T-cell (primary cell): Measurements from ENCODE around the gene KPNB1. TPM values are rescaled to one million over a fixed set of nuclear protein-coding genes. Genes with fewer than 3 reads are reported as not detected.

Source experiments
- ATAC-seq, 4 experiments: fragments of 200-7000 bp in 3 of 4; fragments of 150-1000 bp in 1 of 4; cut with Tn5 transposase; replicated peaks in 1 of 4; 1 replicate in 3 of 4; 2 replicates in 1 of 4; pipeline ENCODE4 v1.10.0; 2021; ENCODE audit warnings: moderate library complexity in 3 of 4, mild to moderate bottlenecking in 2 of 4, moderate number of reproducible peaks in 1 of 4
- CTCF ChIA-PET, 2 donors: fragments of 300-600 bp; sonication (Branson Sonifier 250); formaldehyde crosslinking; loops; one replicate each; lab custom pipeline; 2022; ENCODE audit warnings: antibody characterized with exemption in 2 of 2; lab: Charles Lee
- POLR2A ChIA-PET, 2 donors: fragments of 300-600 bp; sonication (Branson Sonifier 250); formaldehyde crosslinking; loops; one replicate each; lab custom pipeline; 2022; ENCODE audit warnings: antibody characterized with exemption in 2 of 2; lab: Charles Lee
- DNase-seq, 35 experiments: peaks; one replicate each; pipeline versions ENCODE4 v3.0.0 to v3.0.0-alpha.2; 2013 to 2023
- H3K27ac ChIP-seq: one replicate; pipeline ENCODE4 v1.5.1; 2013; ENCODE audit warnings: low read length
- H3K27me3 ChIP-seq, 2 experiments: replicated peaks in 1 of 2; 1 replicate in 1 of 2; 2 replicates in 1 of 2; pipeline versions ENCODE4 v1.6.1 to v1.7.0; 2013; ENCODE audit warnings: low read length in 1 of 2, mixed read lengths in 1 of 2; ENCODE audit not compliant: control insufficient read depth in 2 of 2, insufficient read depth in 2 of 2; ENCODE audit errors: extremely low read depth in 1 of 2
- H3K36me3 ChIP-seq, 2 donors: 1 replicate in 1 of 2; 2 replicates in 1 of 2; pipeline versions ENCODE4 v1.6.1 to v1.7.0; 2013; ENCODE audit warnings: low read length in 1 of 2; ENCODE audit not compliant: control insufficient read depth in 2 of 2, insufficient read depth in 1 of 2; ENCODE audit errors: extremely low read depth in 1 of 2
- H3K4me1 ChIP-seq, 2 experiments: 1 replicate in 1 of 2; 2 replicates in 1 of 2; pipeline versions ENCODE4 v1.6.1 to v1.7.0; 2013; ENCODE audit warnings: low read length in 2 of 2, mixed read lengths in 1 of 2; ENCODE audit not compliant: insufficient read depth in 2 of 2, control insufficient read depth in 1 of 2; ENCODE audit errors: extremely low read depth in 1 of 2
- H3K4me3 ChIP-seq, 2 donors: 1 replicate in 1 of 2; 2 replicates in 1 of 2; pipeline versions ENCODE4 v1.5.1 to v1.7.0; 2013; ENCODE audit warnings: mild to moderate bottlenecking in 2 of 2, low read length in 1 of 2, moderate library complexity in 1 of 2; ENCODE audit not compliant: control insufficient read depth in 1 of 2; ENCODE audit errors: extremely low read depth in 1 of 2
- H3K9me3 ChIP-seq: 2 replicates; pipeline ENCODE4 v1.7.0; 2013
- H3K27ac Mint-ChIP-seq, 2 donors: one replicate each; pipeline ENCODE4 v1.8.0; 2020 to 2021; ENCODE audit warnings: mild to moderate bottlenecking in 2 of 2, mixed read lengths in 2 of 2
- H3K27me3 Mint-ChIP-seq, 2 donors: one replicate each; pipeline ENCODE4 v1.8.0; 2021 to 2022; ENCODE audit warnings: mixed read lengths in 2 of 2
- H3K36me3 Mint-ChIP-seq: one replicate; pipeline ENCODE4 v1.8.0; 2021; ENCODE audit warnings: mixed read lengths
- H3K4me1 Mint-ChIP-seq, 3 donors: one replicate each; pipeline ENCODE4 v1.8.0; 2020 to 2022; ENCODE audit warnings: mixed read lengths in 3 of 3, mild to moderate bottlenecking in 1 of 3
- H3K4me3 Mint-ChIP-seq, 3 donors: one replicate each; pipeline ENCODE4 v1.8.0; 2020 to 2022; ENCODE audit warnings: mild to moderate bottlenecking in 3 of 3, mixed read lengths in 3 of 3, moderate library complexity in 3 of 3
- H3K9me3 Mint-ChIP-seq, 3 donors: one replicate each; pipeline ENCODE4 v1.8.0; 2020 to 2022; ENCODE audit warnings: mixed read lengths in 3 of 3
- WGBS: methylation state at CpG from one replicate; pipeline ENCODE4 v1.1.5; 2013; ENCODE audit warnings: missing lambda C conversion rate; ENCODE audit not compliant: insufficient coverage; 5-methylcytosine and 5-hydroxymethylcytosine counted together
- total RNA-seq, 35 experiments: library from RNA in 6 of 35; stranded (reverse) in 6 of 35; fragments of 120-200 nt in 1 of 35; gene quantifications; one replicate each; pipeline versions ENCODE4 v1.2.1 to v1.2.4 and lab custom pipeline; 2013 to 2026

Gene KPNB1
- total RNA-seq, 5 donors from 2014 or later (not counting 1 experiment from before 2014, with no cell fraction given), result 216 to 262 (median 240) TPM

DNA sequence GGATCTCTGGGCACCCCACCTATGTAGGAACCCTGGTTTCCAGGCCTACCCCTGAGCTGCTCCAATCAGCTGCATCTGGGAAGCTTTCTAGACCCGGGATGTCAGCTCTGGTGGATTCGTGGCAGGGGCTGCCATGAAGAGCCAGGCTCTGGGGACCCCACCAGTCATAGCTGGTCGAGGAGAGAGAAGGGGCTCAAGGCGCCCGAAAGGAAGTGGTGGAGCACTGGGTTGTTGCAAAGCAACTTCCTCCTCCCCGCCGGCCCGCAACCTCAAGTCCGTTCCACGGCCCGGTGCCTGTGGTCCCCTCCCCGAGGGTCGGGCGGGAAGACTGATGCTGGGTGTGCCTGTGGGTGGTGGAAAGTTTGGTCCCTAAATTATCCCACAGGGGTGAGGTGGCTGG lies 54.4 kb downstream of the KPNB1 start:
- peaks cover 63 to 76% (median 70%) of the 10 kb centered on the region in 3 donors for H3K4me1 Mint-ChIP-seq
- WGBS, result 13% methylated on average over 9 of the region's 14 CpGs
- H3K9me3 Mint-ChIP-seq, result no peaks in the 10 kb centered on the region
- Histone ChIP-seq H3K27me3 (no peaks in the 10 kb centered on the region), H3K27ac (peak overlapping the region; percentile 72), H3K36me3 (no peaks in the 10 kb centered on the region), H3K4me1 (peaks cover 41 to 90% of the 10 kb centered on the region in 2 experiments), H3K4me3 (peak overlapping the region in 1 of 2 donors; percentile 29), H3K9me3 (no peaks in the 10 kb centered on the region)
- H3K27ac Mint-ChIP-seq, result peak overlapping the region; percentile 85 to 89
- no peak for ATAC-seq
- DNase-seq, result peak in 1 of 35 experiments; percentile 43
- peak overlapping the region in 2 of 3 donors; percentile 51 to 80 for H3K4me3 Mint-ChIP-seq
- CTCF ChIA-PET, result no interaction called here
- POLR2A ChIA-PET, result no interaction called here
- H3K36me3 Mint-ChIP-seq, result peaks cover 3% of the 10 kb centered on the region
- no peaks in the 10 kb centered on the region for H3K27me3 Mint-ChIP-seq

DNA sequence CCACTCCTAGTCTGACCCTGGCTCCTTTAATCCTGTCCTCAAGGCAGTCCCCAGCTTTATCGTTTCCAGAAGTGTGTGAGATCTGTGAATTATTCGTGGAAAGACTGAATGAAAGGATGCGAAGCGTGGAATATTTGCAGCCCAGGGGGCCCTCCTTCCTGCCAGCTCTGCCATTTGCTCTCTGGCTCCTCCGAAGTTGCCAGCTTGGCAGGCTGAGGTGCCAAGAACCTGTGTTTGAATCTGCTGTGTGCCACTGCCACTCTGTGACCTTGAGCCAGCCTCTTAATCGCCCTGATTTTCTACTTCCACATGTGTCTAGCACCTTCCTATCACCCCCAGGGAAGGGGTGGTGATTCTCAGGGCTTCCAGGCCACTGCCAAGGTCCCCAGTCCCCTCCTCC lies 55.0 kb downstream of the KPNB1 start:
- Histone ChIP-seq H3K27me3 (no peaks in the 10 kb centered on the region), H3K9me3 (no peaks in the 10 kb centered on the region), H3K27ac (peak overlapping the region; percentile 72), H3K4me1 (peaks cover 41 to 84% of the 10 kb centered on the region in 2 experiments), H3K4me3 (no peak overlapping the region), H3K36me3 (peaks cover 0 to 5% of the 10 kb centered on the region in 2 donors)
- no peak for ATAC-seq
- ChIA-PET POLR2A (interaction anchor here in 1 of 2 donors (0.6 kb wide), 1 partner anchor 12 kb away, joined by 6 read pairs; no protein-coding TSS in a partner anchor), CTCF (no interaction called here)
- DNase-seq, result no peak
- Mint-ChIP-seq H3K4me3 (peak overlapping the region; percentile 15 to 80 (median 42)), H3K9me3 (no peaks in the 10 kb centered on the region), H3K4me1 (peaks cover 63 to 73% (median 69%) of the 10 kb centered on the region in 3 donors), H3K36me3 (peaks cover 5% of the 10 kb centered on the region), H3K27ac (peak overlapping the region; percentile 85 to 89), H3K27me3 (no peaks in the 10 kb centered on the region)
- whole genome bisulfite sequencing, result 37% methylated on average over 4 of the region's 6 CpGs

DNA sequence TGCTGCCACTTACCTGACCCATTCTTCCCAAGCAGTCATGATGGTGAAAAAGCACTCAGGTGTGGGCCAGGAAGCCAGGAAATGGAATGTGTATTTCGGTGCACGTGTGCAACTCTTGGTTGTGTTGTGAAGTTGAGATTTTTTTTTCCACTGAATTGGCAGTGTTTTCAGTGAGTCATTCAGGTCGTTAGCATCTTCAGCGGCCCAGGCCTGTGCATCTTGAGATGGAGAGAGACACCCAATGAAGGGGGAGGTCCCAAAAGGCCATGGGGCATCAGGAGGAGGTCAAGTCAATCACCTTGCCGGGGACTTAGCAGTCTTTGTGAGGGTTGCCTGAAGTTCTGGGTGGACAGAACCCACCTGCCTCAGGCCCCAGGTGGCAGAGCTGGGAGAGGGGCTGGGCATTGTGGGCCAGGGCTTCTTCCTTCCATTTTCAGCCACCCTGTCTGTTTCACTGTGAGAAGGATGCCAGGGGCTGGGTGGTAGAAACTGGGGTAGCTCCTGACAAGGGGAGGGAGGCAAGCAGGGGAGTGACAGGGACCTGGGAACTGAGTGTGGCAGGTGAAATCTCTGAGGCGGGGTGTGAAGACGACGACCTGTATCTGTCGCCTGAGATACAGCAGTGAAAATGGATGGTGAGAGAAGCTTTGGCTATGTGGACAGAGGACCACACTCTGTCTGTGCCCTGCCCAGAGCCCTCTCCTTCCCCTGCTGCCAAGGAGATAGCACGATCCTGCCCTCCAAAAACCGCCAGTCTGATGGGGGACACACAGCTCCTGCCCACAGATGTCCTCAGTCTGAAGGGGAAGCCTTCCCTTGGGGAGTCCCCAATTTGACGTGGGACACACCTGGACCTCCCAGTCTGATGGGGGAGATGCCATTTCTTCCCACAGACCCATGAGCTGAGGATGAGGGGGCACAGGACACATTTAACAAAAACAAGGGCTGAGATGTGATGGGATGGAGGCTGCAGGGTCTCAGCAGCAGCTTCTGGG lies 56.1 kb downstream of the KPNB1 start:
- H3K9me3 ChIP-seq, result no peaks in the 10 kb centered on the region
- peaks cover 0 to 6% of the 10 kb centered on the region in 2 donors for H3K36me3 ChIP-seq
- no peaks in the 10 kb centered on the region for H3K27me3 Mint-ChIP-seq
- peak overlapping the region in 2 of 3 donors; percentile 25 to 80 for H3K4me3 Mint-ChIP-seq
- peak overlapping the region in 1 of 2 donors; percentile 18 for H3K4me3 ChIP-seq
- H3K27ac ChIP-seq, result peak overlapping the region; percentile 72
- CTCF ChIA-PET, result interaction anchor here in 1 of 2 donors (0.9 kb wide), 1 partner anchor 8 kb away, joined by 3 read pairs; no protein-coding TSS in a partner anchor
- peak in 1 of 35 experiments; percentile 47 for DNase-seq
- peak in 3 of 4 experiments; percentile 11 to 28 (median 25) for ATAC-seq
- H3K4me1 Mint-ChIP-seq, result peaks cover 63 to 67% (median 66%) of the 10 kb centered on the region in 3 donors
- no peaks in the 10 kb centered on the region for H3K9me3 Mint-ChIP-seq
- peak overlapping the region; percentile 85 to 89 for H3K27ac Mint-ChIP-seq
- peaks cover 41 to 82% of the 10 kb centered on the region in 2 experiments for H3K4me1 ChIP-seq
- H3K27me3 ChIP-seq, result no peaks in the 10 kb centered on the region
- POLR2A ChIA-PET, result no interaction called here
- 23% methylated on average over 9 of the region's 12 CpGs for WGBS
- peaks cover 12% of the 10 kb centered on the region for H3K36me3 Mint-ChIP-seq

DNA sequence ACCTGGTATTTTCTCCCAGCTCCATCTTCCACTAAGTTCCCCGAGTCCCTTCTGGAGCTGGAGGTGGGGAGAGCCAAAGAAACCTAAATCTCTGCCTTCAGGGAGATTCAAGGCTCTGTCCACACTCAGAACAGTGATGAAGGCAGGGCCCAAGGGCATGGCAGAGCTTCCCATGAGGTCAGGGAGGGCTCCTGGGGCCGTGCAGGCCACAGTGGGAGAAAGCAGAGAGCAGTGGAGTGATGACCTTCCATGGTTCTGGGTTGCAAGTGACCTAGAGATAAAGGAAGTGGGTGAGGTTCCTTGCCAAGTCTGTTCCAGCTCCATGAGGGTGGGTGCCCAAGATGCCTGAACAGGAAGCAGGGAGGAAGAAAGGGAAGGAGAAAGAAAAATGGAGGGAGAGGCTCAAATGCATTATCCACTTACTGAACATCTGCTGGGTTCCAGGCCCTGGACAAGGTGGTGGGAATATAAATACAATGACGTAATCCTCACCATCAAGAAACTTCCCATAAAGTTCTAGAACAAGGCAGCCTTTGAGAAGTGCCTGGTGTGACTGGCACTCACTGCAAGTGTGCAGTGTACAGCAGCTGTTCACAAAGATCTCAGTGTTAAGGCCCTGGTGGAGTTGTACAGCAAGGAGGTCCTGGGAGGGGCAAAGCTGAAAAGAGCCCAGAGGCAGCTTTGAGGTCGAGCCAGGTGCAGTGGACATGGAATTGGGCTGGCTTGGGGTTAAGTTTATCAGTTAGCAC lies 57.5 kb downstream of the KPNB1 start:
- peaks cover 0 to 7% of the 10 kb centered on the region in 2 donors for H3K36me3 ChIP-seq
- DNase-seq (no peak), ATAC-seq (no peak)
- Mint-ChIP-seq H3K9me3 (no peaks in the 10 kb centered on the region), H3K27me3 (no peaks in the 10 kb centered on the region), H3K4me3 (peak overlapping the region in 1 of 3 donors; percentile 80), H3K27ac (peak overlapping the region; percentile 85 to 89), H3K4me1 (peaks cover 49 to 63% (median 58%) of the 10 kb centered on the region in 3 donors), H3K36me3 (peaks cover 12% of the 10 kb centered on the region)
- H3K9me3 ChIP-seq, result no peaks in the 10 kb centered on the region
- H3K4me1 ChIP-seq, result peaks cover 45 to 82% of the 10 kb centered on the region in 2 experiments
- peak overlapping the region; percentile 38 for H3K27ac ChIP-seq
- POLR2A ChIA-PET, result no interaction called here
- CTCF ChIA-PET, result interaction anchor here in 1 of 2 donors (0.6 kb wide), 1 partner anchor 8 kb away, joined by 4 read pairs; no protein-coding TSS in a partner anchor
- 71% methylated on average over 1 of the region's 4 CpGs for WGBS
- H3K27me3 ChIP-seq, result no peaks in the 10 kb centered on the region
- H3K4me3 ChIP-seq, result no peak overlapping the region

DNA sequence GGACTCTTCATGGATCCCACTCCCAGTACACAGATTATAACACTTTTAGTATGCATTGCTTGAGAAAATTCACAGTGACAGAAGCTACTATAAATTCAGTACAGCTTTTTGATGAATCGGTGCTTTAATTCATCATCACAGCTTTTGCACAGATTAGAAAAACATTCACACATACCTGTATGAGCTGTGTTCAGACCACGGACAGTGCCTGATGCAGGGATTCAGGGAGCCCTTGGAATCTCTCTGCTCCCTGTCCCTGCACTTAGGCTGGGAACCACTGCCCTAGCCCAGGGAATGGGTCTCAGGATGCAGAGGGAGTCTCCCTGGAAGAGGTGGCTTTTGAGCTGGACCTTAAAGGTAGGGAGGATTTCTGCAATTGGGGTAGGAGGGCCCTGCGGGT lies 58.2 kb downstream of the KPNB1 start:
- Mint-ChIP-seq H3K4me1 (peaks cover 45 to 63% (median 56%) of the 10 kb centered on the region in 3 donors), H3K9me3 (no peaks in the 10 kb centered on the region), H3K27me3 (no peaks in the 10 kb centered on the region), H3K27ac (no peak overlapping the region), H3K4me3 (no peak overlapping the region), H3K36me3 (peaks cover 12% of the 10 kb centered on the region)
- peaks cover 0 to 7% of the 10 kb centered on the region in 2 donors for H3K36me3 ChIP-seq
- DNase-seq (no peak), ATAC-seq (no peak)
- H3K4me3 ChIP-seq, result no peak overlapping the region
- CTCF ChIA-PET, result interaction anchor here in 1 of 2 donors (0.6 kb wide), 1 partner anchor 8 kb away, joined by 4 read pairs; no protein-coding TSS in a partner anchor
- H3K27me3 ChIP-seq, result peaks cover 0 to 4% of the 10 kb centered on the region in 2 experiments
- POLR2A ChIA-PET, result interaction anchor here in 1 of 2 donors (0.6 kb wide), 1 partner anchor 228 kb away, joined by 3 read pairs; no protein-coding TSS in a partner anchor
- no peaks in the 10 kb centered on the region for H3K9me3 ChIP-seq
- 89% methylated on average over 3 of the region's 3 CpGs for WGBS
- peaks cover 45 to 82% of the 10 kb centered on the region in 2 experiments for H3K4me1 ChIP-seq
- no peak overlapping the region for H3K27ac ChIP-seq
